ENCODE measurements around the gene RFX1.
"Not testable (repeated sequence)": the region's sequence is repeated elsewhere in the genome, so short reads cannot be mapped to it uniquely, and the experiment has no call there.

RFX1 gene

DNA sequence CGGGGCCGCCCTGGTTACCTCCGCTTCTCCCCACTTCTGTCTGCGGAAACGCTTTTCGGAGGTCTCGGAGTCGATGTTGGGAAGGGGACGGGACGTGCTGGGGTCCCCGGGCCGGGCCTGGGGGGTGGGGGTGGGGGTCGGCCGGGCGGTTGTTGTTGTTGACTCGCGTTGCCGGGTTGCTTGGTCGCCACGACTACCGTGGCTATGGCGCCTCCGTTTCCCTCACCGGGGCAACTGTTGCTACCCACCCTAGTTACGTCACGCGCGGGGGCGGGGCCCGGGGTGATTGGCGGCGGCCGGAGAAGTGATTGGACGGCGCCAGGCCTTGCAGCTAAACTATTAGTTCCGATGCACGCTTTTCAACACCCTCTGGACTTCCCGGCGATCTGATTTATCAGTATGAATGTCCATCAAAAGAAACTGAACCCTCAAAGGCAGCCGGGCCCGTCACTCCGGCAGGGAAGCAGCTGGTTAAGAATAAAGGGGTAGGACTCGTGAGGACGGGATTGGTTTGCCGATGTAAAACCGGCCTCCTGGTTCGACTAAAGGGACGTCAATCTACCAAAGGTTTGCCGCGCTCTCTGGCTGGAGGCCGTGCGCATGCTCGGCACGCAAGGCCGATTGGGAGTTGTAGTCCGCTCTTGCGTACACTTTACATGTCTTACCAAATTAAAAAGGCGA is at the start of gene RFX1:
TSS of gene RFX1 (minus strand) at position 236 of the 681 bp plus-strand sequence. CDS start 12,477 bp downstream, outside the sequence.
- DNase-seq: peak; percentile 100

DNA sequence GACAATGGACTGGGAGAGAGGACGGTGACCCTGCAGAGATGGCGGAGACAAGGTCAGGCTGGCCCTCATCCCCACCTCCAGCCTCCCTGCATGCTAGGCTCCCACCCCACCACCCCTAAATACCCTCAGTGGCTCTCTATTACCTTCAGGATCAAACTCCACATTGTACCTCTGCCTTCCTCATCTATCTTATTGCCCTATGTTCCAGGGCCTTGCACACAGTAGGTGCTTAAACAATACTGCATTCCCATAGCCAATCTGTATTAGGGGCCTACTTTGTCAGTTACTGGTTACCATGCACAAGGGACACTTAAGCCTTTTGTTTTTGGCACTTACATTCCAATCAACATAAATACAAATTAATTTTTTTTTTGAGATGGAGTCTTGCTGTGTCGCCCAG is 49.3 kb upstream of the RFX1 start:
- no peak for DNase-seq

DNA sequence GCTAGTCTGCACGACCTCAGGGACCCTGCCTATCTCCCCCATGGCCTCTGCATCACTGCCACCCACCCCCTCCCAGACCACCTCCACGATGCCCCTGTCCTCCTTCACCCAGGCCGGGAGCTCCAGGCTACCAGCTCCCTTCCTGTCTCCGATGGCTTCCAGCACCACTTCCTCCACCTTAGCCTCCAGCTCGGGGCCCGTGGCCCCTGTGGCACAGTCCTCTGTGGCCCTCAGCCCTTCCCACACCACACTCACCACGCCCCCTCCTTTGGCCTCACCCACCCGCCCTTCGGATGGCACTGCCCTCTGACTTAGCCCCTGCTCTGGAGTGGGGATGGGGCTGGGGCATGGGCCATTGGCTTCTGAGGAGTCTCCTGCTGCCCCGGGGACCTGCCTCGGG is 48.6 kb upstream of the RFX1 start:
- DNase-seq: no peak

DNA sequence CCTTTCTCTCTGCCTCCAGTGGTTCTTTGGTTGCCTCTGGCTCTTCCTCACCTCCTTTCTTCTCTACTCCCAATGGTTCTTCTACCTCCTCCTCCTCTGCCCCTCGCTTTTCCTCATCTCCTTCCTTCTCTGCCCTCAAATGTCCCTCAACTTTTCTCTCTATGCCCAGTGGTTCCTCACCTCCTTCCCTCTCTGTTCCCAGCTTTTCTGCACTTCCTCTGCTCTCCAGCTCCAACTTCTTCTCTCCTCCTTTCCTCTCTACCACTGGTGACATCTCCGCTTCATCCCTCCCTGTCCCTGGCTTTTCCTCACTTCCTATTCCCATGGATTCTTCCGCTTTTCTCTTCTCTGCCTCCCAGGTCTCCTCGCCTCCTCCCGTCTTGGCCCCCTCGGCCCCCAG is 48.0 kb upstream of the RFX1 start:
- no peak for DNase-seq

DNA sequence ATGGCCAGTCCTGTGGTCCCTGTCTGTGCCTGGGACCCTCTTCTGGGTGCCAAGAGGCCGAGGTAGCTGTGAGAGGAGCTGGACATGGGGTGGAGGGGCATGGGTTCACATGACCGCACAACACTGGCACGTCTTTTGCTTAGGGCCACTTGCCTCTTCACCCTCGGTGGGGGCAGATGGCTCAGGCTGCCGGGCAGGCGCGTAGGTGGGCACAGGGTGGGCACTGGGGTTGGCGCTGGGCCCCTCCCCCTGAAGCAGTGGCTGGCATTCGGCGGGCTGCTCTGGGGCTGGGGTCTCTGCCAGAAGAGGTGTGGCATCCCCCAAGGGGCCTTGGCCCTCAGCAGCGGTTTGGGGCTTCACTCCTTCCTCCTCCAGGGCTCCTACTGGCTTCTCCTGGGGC is 47.4 kb upstream of the RFX1 start:
- DNase-seq: no peak

DNA sequence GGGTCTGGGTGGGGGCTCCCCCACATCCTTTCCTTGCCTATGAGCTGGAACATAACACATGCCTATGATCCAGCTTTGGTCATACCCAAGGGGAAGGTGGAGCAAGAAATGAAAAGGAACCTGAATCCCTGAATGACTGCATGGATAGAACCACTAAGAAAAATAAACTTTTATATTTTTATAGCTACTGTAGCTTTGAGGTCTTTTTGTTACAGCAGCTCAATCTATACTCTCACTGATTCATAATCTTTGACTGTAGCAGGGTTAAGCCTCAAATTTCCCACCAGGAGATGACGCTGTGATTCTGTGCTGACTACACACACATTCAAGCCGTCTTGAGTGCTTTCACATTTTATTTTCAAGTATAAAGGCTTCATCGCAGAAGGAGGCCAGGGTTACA is 46.9 kb upstream of the RFX1 start:
- no peak for DNase-seq

DNA sequence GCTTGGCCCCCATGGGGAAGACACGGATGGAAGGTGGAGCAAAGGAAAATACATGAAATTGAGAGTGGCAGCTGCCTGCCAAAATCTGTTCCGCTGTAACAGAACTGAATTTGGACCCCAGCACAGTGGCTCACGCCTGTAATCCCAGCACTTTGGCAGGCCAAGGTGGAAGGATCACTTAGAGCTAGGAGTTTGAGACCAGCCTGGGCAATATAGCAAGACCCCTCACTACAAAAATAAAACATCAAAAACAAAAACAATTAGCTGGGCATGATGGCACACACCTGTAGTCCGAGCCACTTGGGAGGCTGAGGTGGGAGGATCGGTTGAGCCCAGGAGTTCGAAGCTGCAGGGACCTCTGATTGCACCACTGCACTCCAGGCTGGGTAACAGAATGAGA is 46.4 kb upstream of the RFX1 start:
- DNase-seq: no peak

DNA sequence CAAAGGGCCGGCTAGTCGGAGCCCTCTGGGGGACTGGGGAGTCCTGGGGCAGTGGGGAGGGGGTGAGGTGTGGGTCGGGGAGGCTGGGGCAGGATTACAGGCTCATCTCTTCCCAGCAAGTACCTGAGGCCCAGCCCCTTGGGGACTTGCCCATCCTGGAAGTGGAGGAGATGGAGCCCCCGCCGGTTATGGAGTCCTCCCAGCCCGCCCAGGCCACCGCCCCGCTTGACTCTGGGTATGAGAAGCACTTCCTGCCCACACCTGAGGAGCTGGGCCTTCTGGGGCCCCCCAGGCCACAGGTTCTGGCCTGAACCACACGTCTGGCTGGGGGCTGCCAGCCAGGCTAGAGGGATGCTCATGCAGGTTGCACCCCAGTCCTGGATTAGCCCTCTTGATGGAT is 45.9 kb upstream of the RFX1 start:
- no peak for DNase-seq

DNA sequence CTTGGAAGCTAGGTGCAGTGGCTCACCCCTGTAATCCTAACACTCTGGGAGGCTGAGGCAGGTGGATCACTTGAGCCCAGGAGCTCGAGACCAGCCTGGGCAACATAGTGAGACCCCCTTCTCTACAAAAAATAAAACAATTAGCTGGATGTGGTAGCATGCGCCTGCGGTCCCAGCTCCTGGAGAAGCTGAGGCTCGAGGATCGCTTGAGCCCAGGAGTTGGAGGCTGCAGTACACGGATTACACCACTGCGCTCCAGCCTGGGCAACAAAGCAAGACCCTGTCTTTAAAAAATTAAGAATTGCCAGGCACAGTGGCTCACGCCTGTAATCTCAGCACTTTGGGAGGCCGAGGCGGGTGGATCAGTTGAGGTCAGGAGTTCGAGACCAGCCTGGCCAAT is 44.8 kb upstream of the RFX1 start:
- not testable (repeated sequence) for DNase-seq

DNA sequence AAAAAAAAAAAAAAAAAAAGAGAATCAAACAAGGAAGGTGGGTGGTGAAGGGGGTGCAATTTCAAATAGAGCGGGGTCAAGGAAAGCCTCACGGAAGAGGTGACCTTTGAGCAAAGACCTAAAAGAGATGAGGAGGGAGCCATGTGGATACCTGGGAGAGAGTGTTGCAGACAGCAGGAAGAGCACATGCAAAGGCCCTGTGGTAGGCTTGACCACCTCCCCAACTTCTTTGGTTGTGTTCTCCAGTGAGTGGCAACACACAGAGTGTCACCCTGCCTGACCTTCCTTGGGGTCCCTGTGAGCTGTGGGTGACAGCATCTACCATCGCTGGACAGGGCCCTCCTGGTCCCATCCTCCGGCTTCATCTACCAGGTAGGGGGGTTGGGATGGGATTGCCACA is 44.4 kb upstream of the RFX1 start:
- DNase-seq: no peak

DNA sequence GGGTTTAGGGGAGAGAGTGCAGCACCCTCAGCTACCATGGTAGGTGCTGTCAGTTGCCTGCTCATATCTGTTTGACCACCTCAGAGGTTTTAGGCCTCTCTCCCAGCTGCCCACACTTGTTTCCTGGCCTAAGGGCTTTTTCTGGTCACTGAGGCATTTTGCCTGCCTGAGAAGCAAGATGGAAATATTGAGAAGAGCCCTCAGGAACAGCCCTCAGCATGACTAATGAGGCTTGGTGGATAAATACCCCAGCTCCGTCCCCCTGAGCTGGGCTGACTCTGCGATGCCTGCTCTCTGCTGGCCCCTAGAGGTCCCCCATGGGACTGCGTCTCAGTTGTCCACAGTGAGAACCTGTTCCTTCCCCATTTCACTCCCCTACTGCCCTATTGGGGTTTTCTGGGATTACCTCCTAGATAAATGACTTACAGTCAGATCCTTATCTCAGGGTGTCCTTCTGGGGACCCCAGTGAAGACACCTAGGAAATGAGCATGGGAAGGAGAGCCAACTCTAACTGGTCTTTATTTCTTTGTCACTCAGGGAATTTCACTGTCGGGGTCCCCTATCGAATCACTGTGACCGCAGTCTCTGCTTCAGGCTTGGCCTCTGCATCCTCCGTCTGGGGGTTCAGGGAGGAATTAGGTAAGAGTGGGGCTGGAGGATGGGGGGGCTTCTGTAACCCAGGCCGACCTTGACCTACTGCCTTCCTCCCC is 42.5 kb upstream of the RFX1 start:
- peak; percentile 80 for DNase-seq

DNA sequence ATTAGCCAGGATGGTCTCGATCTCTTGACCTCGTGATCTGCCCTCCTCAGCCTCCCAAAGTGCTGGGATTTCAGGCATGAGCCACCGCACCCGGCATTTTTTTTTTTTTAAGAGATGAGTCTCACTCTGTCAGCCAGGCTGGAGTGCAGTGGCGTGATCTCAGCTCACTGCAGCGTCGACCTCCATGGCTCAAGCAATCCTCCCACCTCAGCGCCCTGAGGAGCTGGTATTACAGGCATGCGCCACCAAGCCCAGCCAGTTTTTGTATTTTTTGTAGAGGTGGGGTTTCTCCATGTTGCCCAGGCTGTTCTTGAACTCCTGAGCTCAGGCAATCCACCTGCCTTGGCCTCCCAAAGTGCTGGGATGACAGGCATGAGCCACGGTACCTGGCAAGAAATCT is 41.7 kb upstream of the RFX1 start:
- DNase-seq: not testable (repeated sequence)

DNA sequence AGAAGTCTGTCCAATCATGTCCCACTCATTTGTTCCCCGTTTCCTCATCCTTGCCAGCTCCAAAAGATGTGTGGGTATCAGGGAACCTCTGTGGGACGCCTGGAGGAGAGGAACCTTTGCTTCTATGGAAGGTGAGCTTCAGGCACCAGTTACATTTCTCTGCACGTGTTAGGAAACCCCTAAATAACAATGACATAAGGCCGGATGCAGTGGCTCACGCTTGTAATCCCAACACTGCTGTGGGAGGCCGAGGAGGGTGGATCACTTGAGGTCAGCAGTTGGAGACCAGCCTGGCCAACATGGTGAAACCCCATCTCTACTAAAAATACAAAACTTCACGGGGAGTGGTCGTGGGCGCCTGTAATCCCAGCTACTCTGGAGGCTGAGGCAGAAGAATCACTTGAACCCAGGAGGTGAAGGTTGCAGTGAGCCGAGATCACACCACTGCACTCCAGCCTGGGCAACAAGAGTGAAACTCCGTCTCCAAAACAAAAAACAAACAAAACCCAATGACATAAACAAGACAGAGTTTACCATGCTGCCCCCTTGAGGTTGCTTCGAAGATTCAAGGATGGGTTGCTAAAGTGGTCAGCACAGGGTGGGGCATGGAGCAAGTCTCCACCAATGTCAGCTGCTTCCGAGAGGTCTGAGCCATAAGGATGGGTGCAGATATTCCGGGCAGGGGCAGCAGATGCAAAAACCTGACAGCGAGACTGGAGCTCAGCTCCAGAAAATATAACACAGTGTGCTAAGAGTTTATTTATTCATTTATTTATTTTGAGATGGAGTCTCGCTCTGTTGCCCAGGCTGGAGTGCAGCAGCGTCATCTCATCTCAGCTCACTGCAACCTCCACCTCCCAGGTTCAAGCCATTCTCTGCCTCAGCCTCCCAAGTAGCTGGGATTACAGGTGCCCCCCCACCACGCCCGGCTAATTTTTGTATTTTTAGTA is 36.8 kb upstream of the RFX1 start:
- DNase-seq: peak; percentile 47

DNA sequence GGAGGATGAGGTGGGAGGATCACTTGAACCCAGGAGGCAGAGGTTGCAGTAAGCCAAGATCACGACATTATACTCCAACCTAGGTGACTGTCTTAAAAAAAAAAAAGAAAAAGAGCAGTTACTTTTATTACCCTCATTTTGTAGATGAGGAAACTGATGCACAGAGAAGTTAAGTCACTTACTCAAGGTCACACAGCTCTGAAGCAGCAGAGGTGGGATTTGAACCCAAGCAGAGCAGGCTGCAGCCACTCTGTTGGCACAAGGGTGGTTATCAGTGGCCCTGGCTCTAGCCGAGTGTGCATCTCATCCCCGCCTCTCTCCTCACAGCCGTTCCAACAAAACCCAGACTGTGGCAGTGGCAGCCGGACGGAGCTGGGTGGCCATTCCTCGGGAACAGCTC is 33.1 kb upstream of the RFX1 start:
- no peak for DNase-seq

DNA sequence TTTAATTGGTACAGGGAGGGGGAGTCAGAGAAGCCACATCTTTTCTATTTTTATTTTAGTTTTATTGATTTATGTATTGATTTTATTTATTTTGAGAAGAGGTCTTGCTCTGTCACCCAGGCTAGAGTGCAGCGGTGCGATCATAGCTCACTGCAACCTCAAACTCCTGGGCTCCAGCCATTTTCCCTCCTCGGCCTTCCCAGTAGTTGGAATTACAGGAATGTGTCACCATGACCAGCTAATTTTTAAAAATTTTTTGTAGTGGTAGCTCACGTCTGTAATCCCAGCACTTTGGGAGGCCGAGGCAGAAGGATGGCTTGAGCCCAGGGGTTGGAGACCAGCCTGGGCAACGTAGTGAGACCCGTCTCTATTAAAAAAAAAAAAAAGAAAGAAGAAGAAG is 29.6 kb upstream of the RFX1 start:
- no peak for DNase-seq

DNA sequence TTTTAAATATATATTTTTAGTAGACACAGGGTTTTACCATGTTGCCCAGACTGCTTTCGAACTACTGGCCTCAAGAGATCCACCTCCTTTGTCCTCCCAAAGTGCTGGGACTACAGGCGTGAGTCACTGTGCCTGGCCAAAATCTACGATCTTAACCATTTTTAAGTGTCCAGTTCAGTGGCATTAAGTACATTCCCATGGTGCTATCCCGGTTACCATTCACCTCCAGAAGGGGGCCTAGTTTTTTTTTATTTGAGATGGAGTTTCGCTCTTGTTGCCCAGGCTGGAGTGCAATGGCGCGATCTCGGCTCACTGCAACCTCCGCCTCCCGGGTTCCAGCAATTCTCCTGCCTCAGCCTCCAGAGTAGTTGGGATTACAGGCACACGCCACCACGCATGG is 29.0 kb upstream of the RFX1 start:
- not testable (repeated sequence) for DNase-seq

DNA sequence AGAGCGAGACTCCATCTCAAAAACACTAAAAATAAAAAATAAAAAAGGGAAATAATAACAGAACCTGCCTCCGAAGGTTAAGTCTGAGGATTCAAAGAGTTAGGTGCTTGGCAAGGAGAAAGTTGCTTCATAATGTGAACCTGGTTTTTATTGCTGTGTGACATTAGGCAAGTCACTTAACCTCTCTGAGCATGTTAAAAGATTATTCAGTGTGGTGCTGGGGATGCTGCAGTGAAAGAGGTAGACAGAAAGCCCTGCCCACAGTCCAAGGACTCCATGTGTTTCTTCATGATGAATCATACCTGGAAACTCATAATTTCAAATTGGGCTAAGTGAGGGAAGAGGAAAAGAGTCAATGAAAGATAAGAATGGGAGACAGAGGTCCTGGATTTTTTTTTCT is 27.8 kb upstream of the RFX1 start:
- no peak for DNase-seq

DNA sequence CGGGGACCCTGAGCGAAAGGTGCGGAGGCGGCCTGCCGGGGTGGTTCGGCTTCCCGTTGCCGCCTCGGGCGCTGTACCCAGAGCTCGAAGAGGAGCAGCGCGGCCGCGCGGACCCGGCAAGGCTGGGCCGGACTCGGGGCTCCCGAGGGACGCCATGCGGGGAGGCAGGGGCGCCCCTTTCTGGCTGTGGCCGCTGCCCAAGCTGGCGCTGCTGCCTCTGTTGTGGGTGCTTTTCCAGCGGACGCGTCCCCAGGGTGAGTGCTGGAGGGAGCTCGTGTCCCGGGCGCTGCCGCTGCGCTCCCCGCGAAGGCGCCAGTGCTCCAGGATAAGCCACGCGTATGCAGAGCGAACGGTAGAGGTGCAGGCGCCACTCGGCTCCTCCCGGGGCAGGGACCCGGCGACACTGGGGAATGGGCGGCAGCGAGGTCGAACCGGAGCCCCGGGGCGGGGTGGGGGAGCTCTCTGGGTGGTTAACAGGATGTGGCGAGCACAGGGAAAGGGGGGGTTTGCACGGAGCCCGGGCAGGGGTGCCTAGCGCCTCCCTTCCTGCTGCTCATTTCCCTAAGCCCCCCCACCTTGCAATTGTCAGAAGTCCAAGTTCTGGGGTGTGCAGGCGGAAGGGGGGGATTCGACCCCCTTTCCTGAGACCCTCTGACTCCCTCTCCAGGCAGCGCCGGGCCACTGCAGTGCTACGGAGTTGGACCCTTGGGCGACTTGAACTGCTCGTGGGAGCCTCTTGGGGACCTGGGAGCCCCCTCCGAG is 25.8 kb upstream of the RFX1 start, which contains the start of gene IL27RA:
TSS of gene IL27RA (plus strand) at position 44 of the 762 bp plus-strand sequence. CDS start at position 155, 111 bp downstream.
- DNase-seq: peak; percentile 91

DNA sequence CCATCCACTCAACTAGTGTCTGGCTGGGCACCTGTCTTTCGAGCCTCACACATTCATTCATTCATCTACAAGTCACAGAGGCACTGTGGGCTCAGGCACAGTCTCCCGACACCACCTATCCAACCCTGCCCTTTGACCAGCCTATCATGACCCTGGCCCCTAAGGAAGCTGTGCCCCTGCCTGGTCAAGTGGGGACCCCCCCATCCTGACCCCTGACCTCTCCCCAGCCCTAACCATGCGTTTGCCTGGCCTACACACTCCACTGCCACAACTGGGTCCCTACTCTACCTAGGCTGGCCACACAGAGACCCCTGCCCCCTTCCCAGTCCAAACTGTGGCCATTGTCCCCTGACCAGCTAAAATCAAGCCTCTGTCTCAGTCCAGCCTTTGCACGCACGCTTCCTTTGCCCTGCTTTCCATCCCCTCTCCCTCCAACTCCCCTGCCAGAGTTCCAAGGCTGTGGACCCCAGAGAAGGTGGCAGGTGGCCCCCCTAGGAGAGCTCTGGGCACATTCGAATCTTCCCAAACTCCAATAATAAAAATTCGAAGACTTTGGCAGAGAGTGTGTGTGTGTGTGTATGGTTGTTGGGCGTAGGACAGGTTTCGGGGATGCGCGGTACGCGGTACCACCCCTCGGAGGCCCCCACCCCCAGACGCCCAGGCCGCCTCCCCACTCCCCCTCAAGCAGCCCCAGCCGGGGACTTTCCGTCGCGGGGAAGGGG is 25.0 kb upstream of the RFX1 start:
- DNase-seq: no peak

DNA sequence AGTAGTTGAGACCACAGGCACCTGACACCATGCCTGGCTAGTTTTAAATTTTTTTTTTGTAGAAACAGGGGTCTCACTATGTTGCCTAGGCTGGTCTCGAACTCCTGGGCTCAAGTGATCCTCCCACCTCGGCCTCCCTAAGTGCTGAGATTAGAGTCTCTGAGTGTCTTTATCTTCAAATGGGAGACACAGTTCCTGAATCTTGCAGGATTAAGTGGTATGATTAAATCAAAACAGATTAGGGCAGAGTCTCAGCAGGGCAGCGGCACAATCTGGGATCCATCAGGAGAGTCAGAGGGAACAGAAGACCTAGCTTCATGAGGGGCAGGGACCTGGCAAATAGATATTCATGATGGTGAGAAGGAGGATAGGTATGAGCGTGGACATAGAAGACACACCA is 22.8 kb upstream of the RFX1 start:
- DNase-seq: no peak

DNA sequence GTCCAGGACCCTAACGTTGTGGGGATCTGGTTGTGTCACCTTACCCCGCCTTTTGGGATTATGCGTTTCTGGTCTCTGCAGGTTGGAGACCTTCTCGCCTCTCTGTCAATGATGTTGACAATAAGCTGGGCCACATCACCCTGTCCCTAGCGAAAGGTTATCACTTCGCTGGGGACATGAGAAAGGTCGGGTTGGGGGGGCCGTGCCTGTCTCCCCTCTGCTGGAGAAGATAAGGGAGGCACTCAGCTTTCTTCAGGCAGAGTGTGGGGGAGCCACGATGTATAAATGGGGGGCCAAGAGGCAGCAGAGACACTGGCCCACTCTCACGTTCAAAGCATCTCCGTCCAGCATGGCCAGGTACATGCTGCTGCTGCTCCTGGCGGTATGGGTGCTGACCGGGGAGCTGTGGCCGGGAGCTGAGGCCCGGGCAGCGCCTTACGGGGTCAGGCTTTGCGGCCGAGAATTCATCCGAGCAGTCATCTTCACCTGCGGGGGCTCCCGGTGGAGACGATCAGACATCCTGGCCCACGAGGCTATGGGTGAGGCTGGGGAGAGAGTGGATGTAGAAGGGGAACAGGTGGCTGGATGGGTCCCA is 21.8 kb upstream of the RFX1 start, which contains the start of gene RLN3:
TSS of gene RLN3 (plus strand) at position 293 of the 595 bp plus-strand sequence. CDS start at position 350, 57 bp downstream.
- DNase-seq: no peak
